Measurements from ENCODE around the gene C6orf47.

GRCh38 chr6:31639449-31639861 is 21.1 kb downstream of the C6orf47 start:
- no peak for TF ChIP-seq EZH2 (IDR thresholded peaks at IDR 0.05; ENCODE audit: insufficient read depth, poor library complexity, severe bottlenecking)
- no peak for TF ChIP-seq EZH2phosphoT487 (IDR thresholded peaks at IDR 0.05; ENCODE audit: insufficient read depth, low read depth)

All from GM23248 (cell line).